ENCODE results near the gene ZBTB5. TPM values are rescaled to one million over a fixed set of nuclear protein-coding genes. Genes with fewer than 3 reads are reported as not detected.

The ZBTB5 gene
- total and polyA plus RNA-seq, 2 of the 8 experiments (the other 6 are each of a cell fraction or from before 2014, with no cell fraction given) = 13.3 to 14.5 TPM

DNA sequence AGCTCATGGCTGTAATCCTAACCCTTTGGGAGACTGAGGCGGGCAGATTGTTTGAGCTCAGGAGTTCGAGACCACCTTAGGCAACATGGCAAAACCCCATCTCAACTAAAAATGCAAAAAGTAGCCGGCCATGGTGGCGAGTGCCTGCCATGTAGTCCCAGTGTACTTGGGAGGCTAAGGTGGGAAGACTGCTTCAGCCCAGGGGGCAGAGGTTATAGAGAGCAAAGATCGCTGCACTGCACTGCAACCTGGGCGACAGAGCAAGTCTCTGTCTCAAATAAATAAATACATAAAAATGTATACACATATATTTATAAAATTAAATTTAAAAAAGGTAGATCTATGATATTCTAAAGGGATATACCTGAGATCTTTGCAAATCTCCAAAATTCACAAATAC, 19.4 kb downstream of the ZBTB5 start (continued):
- TF ChIP-seq, protein P1, sequence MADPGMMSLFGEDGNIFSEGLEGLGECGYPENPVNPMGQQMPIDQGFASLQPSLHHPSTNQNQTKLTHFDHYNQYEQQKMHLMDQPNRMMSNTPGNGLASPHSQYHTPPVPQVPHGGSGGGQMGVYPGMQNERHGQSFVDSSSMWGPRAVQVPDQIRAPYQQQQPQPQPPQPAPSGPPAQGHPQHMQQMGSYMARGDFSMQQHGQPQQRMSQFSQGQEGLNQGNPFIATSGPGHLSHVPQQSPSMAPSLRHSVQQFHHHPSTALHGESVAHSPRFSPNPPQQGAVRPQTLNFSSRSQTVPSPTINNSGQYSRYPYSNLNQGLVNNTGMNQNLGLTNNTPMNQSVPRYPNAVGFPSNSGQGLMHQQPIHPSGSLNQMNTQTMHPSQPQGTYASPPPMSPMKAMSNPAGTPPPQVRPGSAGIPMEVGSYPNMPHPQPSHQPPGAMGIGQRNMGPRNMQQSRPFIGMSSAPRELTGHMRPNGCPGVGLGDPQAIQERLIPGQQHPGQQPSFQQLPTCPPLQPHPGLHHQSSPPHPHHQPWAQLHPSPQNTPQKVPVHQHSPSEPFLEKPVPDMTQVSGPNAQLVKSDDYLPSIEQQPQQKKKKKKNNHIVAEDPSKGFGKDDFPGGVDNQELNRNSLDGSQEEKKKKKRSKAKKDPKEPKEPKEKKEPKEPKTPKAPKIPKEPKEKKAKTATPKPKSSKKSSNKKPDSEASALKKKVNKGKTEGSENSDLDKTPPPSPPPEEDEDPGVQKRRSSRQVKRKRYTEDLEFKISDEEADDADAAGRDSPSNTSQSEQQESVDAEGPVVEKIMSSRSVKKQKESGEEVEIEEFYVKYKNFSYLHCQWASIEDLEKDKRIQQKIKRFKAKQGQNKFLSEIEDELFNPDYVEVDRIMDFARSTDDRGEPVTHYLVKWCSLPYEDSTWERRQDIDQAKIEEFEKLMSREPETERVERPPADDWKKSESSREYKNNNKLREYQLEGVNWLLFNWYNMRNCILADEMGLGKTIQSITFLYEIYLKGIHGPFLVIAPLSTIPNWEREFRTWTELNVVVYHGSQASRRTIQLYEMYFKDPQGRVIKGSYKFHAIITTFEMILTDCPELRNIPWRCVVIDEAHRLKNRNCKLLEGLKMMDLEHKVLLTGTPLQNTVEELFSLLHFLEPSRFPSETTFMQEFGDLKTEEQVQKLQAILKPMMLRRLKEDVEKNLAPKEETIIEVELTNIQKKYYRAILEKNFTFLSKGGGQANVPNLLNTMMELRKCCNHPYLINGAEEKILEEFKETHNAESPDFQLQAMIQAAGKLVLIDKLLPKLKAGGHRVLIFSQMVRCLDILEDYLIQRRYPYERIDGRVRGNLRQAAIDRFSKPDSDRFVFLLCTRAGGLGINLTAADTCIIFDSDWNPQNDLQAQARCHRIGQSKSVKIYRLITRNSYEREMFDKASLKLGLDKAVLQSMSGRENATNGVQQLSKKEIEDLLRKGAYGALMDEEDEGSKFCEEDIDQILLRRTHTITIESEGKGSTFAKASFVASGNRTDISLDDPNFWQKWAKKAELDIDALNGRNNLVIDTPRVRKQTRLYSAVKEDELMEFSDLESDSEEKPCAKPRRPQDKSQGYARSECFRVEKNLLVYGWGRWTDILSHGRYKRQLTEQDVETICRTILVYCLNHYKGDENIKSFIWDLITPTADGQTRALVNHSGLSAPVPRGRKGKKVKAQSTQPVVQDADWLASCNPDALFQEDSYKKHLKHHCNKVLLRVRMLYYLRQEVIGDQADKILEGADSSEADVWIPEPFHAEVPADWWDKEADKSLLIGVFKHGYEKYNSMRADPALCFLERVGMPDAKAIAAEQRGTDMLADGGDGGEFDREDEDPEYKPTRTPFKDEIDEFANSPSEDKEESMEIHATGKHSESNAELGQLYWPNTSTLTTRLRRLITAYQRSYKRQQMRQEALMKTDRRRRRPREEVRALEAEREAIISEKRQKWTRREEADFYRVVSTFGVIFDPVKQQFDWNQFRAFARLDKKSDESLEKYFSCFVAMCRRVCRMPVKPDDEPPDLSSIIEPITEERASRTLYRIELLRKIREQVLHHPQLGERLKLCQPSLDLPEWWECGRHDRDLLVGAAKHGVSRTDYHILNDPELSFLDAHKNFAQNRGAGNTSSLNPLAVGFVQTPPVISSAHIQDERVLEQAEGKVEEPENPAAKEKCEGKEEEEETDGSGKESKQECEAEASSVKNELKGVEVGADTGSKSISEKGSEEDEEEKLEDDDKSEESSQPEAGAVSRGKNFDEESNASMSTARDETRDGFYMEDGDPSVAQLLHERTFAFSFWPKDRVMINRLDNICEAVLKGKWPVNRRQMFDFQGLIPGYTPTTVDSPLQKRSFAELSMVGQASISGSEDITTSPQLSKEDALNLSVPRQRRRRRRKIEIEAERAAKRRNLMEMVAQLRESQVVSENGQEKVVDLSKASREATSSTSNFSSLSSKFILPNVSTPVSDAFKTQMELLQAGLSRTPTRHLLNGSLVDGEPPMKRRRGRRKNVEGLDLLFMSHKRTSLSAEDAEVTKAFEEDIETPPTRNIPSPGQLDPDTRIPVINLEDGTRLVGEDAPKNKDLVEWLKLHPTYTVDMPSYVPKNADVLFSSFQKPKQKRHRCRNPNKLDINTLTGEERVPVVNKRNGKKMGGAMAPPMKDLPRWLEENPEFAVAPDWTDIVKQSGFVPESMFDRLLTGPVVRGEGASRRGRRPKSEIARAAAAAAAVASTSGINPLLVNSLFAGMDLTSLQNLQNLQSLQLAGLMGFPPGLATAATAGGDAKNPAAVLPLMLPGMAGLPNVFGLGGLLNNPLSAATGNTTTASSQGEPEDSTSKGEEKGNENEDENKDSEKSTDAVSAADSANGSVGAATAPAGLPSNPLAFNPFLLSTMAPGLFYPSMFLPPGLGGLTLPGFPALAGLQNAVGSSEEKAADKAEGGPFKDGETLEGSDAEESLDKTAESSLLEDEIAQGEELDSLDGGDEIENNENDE (IDR thresholded peaks at IDR 0.05; ENCODE audit: insufficient replicate concordance, low read length) = no peak
- no peak for TF ChIP-seq HDAC6 (IDR thresholded peaks at IDR 0.05; ENCODE audit: low read depth, low read length)
- no peak for TF ChIP-seq BCL11A (IDR thresholded peaks at IDR 0.05; ENCODE audit: low read depth in 2 of 2, low read length in 2 of 2)
- TF ChIP-seq ZNF274 (IDR thresholded peaks at IDR 0.05; ENCODE audit: borderline replicate concordance, extremely low read depth, low read length) = no peak
- TF ChIP-seq SP2 (IDR thresholded peaks at IDR 0.05; ENCODE audit: low read length) = no peak
- no peak for TF ChIP-seq CTBP2 (IDR thresholded peaks at IDR 0.05; ENCODE audit: borderline replicate concordance, insufficient read depth, insufficient read length, low read length)
- no peak for TF ChIP-seq ASH2L (IDR thresholded peaks at IDR 0.05; ENCODE audit: low read length)
- TF ChIP-seq, protein P2, sequence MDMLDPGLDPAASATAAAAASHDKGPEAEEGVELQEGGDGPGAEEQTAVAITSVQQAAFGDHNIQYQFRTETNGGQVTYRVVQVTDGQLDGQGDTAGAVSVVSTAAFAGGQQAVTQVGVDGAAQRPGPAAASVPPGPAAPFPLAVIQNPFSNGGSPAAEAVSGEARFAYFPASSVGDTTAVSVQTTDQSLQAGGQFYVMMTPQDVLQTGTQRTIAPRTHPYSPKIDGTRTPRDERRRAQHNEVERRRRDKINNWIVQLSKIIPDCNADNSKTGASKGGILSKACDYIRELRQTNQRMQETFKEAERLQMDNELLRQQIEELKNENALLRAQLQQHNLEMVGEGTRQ (IDR thresholded peaks at IDR 0.05; ENCODE audit: low read length) = no peak
- no peak for TF ChIP-seq SP4 (IDR thresholded peaks at IDR 0.05; ENCODE audit: low read length)
- no peak for TF ChIP-seq SAP30 (IDR thresholded peaks at IDR 0.05; ENCODE audit: insufficient read depth, insufficient replicate concordance, low read length)
- no peak for TF ChIP-seq BACH1 (IDR thresholded peaks at IDR 0.05; ENCODE audit: low read length)

Data from H1 (cell line).